Mucosa of rectum (tissue), 2 donors: ENCODE measurements around the gene CSMD2.

ENCODE experiments used
- H3K27ac ChIP-seq, 2 donors: one replicate each; pipeline ENCODE4 v1.7.0; 2013; ENCODE audit warnings: inconsistent platforms in 2 of 2, low read depth in 2 of 2, low read length in 2 of 2
- H3K27me3 ChIP-seq, 2 donors: one replicate each; pipeline ENCODE4 v1.7.0; 2013; ENCODE audit warnings: low read length in 2 of 2; ENCODE audit not compliant: control insufficient read depth in 2 of 2, insufficient read depth in 2 of 2
- H3K36me3 ChIP-seq, 2 donors: one replicate each; pipeline ENCODE4 v1.7.0; 2013; ENCODE audit warnings: low read length in 2 of 2; ENCODE audit not compliant: control insufficient read depth in 2 of 2, insufficient read depth in 2 of 2
- H3K4me1 ChIP-seq, 2 donors: one replicate each; pipeline ENCODE4 v1.7.0; 2013; ENCODE audit warnings: low read length in 2 of 2, mild to moderate bottlenecking in 1 of 2; ENCODE audit not compliant: control insufficient read depth in 2 of 2, insufficient read depth in 2 of 2
- H3K4me3 ChIP-seq, 2 donors: one replicate each; pipeline ENCODE4 v1.7.0; 2013; ENCODE audit warnings: low read length in 2 of 2
- H3K9ac ChIP-seq, 2 donors: one replicate each; pipeline ENCODE4 v1.7.0; 2013; ENCODE audit warnings: low read length in 2 of 2, low read depth in 1 of 2, mild to moderate bottlenecking in 1 of 2
- H3K9me3 ChIP-seq, 2 donors: one replicate each; pipeline ENCODE4 v1.7.0; 2013; ENCODE audit warnings: low read length in 2 of 2; ENCODE audit not compliant: control insufficient read depth in 2 of 2
- donor health status: healthy.
- donor health status: Normal muscosa, but diverticular disease.

CSMD2 gene

GRCh38 chr1:33740040-33740744 lies 424.8 kb downstream of the CSMD2 start:
- no peak overlapping the region for H3K4me3 ChIP-seq
- no peaks in the 10 kb centered on the region for H3K9me3 ChIP-seq
- H3K27ac ChIP-seq = no peak overlapping the region
- H3K4me1 ChIP-seq = no peaks in the 10 kb centered on the region
- H3K9ac ChIP-seq = no peak overlapping the region
- H3K36me3 ChIP-seq = no peaks in the 10 kb centered on the region
- no peaks in the 10 kb centered on the region for H3K27me3 ChIP-seq

DNA sequence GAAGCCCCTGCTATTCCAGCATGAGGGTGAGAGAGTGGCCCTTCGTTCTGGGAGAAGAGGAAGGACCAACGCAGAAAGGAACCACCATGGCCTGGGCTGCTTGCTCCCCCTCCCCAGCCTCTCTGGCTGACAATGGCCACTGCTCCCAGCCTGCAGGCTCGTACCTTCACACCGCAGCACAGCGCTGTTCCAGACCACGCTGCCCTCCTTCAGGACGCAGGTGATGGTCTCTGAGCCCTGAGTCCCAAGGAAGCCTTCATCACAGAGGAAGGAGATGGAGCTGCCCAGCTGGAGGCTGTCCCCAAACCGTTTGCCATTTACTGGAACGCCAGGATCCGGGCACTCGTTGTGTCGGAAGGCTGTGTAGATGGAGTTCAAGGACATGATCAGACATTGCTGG lies 426.1 kb downstream of the CSMD2 start:
- no peak overlapping the region for H3K9ac ChIP-seq
- H3K36me3 ChIP-seq = no peaks in the 10 kb centered on the region
- H3K9me3 ChIP-seq = no peaks in the 10 kb centered on the region
- H3K27ac ChIP-seq = no peak overlapping the region
- H3K27me3 ChIP-seq = no peaks in the 10 kb centered on the region
- H3K4me1 ChIP-seq = no peaks in the 10 kb centered on the region
- H3K4me3 ChIP-seq = no peak overlapping the region

DNA sequence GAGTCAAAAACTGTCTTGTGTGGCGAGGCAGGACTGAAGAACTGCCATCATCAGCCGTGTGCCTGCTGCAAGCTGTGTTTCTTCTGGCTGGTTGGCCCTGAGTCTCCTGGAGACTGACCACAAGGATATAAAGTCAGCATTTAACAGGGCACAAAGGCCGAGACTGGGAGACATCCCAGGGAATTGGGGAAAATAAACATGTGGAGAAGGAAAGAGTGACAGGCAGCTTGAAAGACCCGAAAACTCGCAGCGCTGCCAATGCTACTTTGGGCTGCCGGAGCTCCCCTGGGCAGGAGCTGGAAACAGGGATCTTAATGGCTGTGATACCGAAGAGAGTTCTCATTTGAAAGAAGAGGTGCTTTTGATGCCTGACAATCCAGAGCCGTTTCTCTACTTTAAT lies 426.5 kb downstream of the CSMD2 start:
- Histone ChIP-seq H3K27ac (no peak overlapping the region), H3K36me3 (no peaks in the 10 kb centered on the region), H3K9me3 (no peaks in the 10 kb centered on the region), H3K9ac (no peak overlapping the region), H3K4me1 (no peaks in the 10 kb centered on the region), H3K27me3 (peaks cover under 1 to 3% of the 10 kb centered on the region in 2 donors), H3K4me3 (no peak overlapping the region)

DNA sequence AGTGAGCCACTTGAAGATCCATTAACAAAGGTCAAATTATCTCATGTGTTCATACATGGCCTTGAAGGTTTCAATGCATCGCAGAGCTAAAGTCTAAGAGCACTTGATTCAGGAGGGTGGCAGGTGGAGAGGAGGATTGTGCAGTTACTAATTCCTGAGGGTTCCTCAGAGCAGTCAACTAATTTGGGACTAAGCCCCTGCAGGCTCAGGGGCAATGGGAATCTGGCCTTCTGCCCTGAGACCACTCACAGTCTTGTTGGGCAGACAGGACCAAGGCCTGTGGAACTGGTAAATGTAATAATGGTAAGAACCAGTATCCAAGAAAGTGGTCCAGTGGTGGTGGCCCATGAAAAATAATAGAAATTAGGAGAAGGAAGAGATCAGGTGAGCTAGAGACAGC lies 428.5 kb downstream of the CSMD2 start:
- peaks cover 2 to 11% of the 10 kb centered on the region in 2 donors for H3K27me3 ChIP-seq
- H3K9me3 ChIP-seq = no peaks in the 10 kb centered on the region
- no peaks in the 10 kb centered on the region for H3K4me1 ChIP-seq
- no peak overlapping the region for H3K9ac ChIP-seq
- no peaks in the 10 kb centered on the region for H3K36me3 ChIP-seq
- H3K4me3 ChIP-seq = no peak overlapping the region
- no peak overlapping the region for H3K27ac ChIP-seq

DNA sequence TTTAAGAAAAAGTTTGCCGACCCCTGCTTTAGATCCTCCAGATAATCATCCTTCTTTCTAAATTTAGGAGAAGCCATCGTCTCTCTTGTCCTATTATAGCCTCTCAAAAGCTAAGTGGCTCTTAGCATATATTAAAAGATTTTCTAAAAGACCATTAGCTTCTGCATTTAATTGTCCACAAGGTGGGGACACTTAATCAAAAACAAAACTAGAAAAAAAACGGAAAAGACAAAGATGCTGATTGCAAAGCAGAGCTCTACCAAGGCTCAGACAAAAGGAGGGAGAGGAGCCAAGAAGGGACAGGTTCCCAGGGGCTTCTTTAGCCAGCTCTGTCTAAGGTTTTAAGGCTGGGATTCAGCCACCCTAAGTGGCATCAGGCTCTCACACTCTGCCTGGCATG lies 429.4 kb downstream of the CSMD2 start:
- no peaks in the 10 kb centered on the region for H3K9me3 ChIP-seq
- H3K27ac ChIP-seq = no peak overlapping the region
- no peak overlapping the region for H3K9ac ChIP-seq
- H3K4me1 ChIP-seq = no peaks in the 10 kb centered on the region
- peaks cover 2 to 11% of the 10 kb centered on the region in 2 donors for H3K27me3 ChIP-seq
- no peaks in the 10 kb centered on the region for H3K36me3 ChIP-seq
- no peak overlapping the region for H3K4me3 ChIP-seq

DNA sequence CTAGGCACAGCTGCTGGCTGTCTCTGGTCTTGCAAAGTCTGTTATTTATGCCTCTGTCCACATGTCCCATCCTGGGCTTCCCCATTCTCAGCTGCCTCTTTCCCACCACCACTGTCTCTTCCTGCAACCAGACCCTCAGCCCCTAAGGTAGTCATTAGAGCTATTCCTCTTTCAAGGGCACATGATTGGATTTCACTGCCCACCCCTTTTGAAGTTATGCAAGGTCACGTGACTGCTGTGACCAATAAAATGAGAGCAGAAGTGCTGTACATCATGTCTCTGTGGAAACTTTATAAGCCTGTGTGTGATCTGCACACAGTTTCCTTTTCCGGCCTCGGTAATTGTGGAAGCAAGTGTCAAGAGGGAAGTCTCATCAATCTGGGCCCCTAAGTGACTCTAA lies 437.7 kb downstream of the CSMD2 start:
- no peaks in the 10 kb centered on the region for H3K4me1 ChIP-seq
- peaks cover 0 to under 1% of the 10 kb centered on the region in 2 donors for H3K27me3 ChIP-seq
- no peaks in the 10 kb centered on the region for H3K36me3 ChIP-seq
- H3K9me3 ChIP-seq = no peaks in the 10 kb centered on the region
- no peak overlapping the region for H3K27ac ChIP-seq
- no peak overlapping the region for H3K9ac ChIP-seq
- H3K4me3 ChIP-seq = no peak overlapping the region

GRCh38 chr1:33726274-33726804 lies 438.7 kb downstream of the CSMD2 start:
- no peak overlapping the region for H3K9ac ChIP-seq
- H3K9me3 ChIP-seq = no peaks in the 10 kb centered on the region
- no peaks in the 10 kb centered on the region for H3K27me3 ChIP-seq
- no peaks in the 10 kb centered on the region for H3K36me3 ChIP-seq
- no peaks in the 10 kb centered on the region for H3K4me1 ChIP-seq
- H3K27ac ChIP-seq = no peak overlapping the region
- H3K4me3 ChIP-seq = no peak overlapping the region

- no peaks in the 10 kb centered on the region for H3K4me1 ChIP-seq
- no peaks in the 10 kb centered on the region for H3K36me3 ChIP-seq
- no peak overlapping the region for H3K9ac ChIP-seq
- no peaks in the 10 kb centered on the region for H3K9me3 ChIP-seq
- H3K4me3 ChIP-seq = no peak overlapping the region
- no peak overlapping the region for H3K27ac ChIP-seq
- H3K27me3 ChIP-seq = no peaks in the 10 kb centered on the region
Observed at GRCh38 chr1:33725556-33726160, 439.4 kb downstream of the CSMD2 start.

DNA sequence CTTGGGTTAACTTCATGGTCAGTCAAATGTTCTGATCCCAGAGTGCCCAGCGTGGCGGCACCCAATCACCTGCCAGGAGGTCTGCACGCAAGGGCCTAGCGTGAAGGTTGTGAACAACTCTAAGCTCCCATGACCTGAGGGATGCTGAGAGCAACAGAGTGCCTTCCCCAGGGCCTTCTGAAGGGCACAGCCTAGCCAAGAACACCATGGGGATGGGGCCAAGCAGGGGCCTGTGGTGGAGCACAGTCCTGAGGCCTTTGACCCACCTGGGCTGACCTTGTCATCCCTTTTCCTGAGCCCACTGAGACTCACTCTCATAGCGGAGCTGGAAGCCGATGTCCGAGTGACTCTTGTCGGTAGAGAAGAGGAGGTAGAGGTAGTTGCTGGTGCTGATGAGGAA lies 440.0 kb downstream of the CSMD2 start:
- H3K4me3 ChIP-seq = no peak overlapping the region
- no peak overlapping the region for H3K27ac ChIP-seq
- no peaks in the 10 kb centered on the region for H3K9me3 ChIP-seq
- H3K27me3 ChIP-seq = no peaks in the 10 kb centered on the region
- H3K9ac ChIP-seq = no peak overlapping the region
- no peaks in the 10 kb centered on the region for H3K36me3 ChIP-seq
- no peaks in the 10 kb centered on the region for H3K4me1 ChIP-seq

DNA sequence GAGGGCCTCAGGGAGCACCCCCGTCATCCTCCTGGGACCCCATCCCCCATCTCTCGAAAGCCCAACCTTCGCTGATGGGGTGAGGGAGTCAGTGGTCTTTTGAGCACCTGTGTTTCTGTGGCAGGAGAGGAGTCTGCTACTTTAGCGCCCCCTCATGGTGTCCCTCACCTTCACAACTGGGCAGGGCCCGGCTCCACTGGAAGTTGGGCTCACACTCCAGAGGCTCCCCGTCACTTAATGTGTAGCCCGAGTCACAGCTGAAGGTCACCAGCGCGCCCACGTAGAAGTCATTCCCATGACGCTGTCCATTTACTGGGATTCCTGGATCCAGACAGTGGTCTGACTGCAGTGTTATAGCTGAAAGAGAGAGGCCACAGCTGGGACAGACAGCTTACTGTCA lies 440.7 kb downstream of the CSMD2 start:
- Histone ChIP-seq H3K27ac (no peak overlapping the region), H3K9me3 (no peaks in the 10 kb centered on the region), H3K27me3 (no peaks in the 10 kb centered on the region), H3K9ac (no peak overlapping the region), H3K36me3 (no peaks in the 10 kb centered on the region), H3K4me1 (no peaks in the 10 kb centered on the region), H3K4me3 (no peak overlapping the region)
